ENCODE results near the gene ADH4. TPM values are rescaled to one million over a fixed set of nuclear protein-coding genes. Genes with fewer than 3 reads are reported as not detected.
A peak's percentile ranks its signal among the peaks of the same experiment; 100 is the strongest.
"Not testable (repeated sequence)": the region's sequence is repeated elsewhere in the genome, so short reads cannot be mapped to it uniquely, and the experiment has no call there.

Gene ADH4
- total RNA-seq, 4 donors from 2014 or later, result 1.6 to 4.1 TPM; not detected in 2

DNA sequence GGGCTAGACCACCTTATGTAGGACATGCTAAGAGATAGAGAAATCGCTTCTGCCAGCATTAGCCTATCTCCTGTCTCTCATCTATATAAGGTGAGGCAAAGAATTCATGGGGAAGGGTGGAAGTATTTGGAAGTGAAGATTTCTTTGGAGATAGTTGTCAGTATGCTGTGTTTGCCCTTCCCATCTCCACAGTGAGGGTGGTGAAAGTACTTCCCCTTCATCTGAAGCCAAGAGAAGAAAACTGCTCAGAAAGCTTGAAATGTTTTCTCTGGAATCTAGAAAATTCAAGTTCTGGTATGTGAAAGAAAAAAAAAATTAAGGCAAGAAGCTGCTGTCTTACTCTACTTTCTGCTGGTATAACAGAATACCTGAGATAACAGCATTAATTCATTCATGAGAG, 43.2 kb downstream of the ADH4 start:
- H3K27ac ChIP-seq, result no peak overlapping the region
- H3K36me3 ChIP-seq, result no peaks in the 10 kb centered on the region
- DNase-seq, result no peak
- H3K27me3 ChIP-seq, result no peaks in the 10 kb centered on the region
- no peaks in the 10 kb centered on the region for H3K9me3 ChIP-seq
- H3K4me1 ChIP-seq, result no peaks in the 10 kb centered on the region
- TF ChIP-seq, protein P1, sequence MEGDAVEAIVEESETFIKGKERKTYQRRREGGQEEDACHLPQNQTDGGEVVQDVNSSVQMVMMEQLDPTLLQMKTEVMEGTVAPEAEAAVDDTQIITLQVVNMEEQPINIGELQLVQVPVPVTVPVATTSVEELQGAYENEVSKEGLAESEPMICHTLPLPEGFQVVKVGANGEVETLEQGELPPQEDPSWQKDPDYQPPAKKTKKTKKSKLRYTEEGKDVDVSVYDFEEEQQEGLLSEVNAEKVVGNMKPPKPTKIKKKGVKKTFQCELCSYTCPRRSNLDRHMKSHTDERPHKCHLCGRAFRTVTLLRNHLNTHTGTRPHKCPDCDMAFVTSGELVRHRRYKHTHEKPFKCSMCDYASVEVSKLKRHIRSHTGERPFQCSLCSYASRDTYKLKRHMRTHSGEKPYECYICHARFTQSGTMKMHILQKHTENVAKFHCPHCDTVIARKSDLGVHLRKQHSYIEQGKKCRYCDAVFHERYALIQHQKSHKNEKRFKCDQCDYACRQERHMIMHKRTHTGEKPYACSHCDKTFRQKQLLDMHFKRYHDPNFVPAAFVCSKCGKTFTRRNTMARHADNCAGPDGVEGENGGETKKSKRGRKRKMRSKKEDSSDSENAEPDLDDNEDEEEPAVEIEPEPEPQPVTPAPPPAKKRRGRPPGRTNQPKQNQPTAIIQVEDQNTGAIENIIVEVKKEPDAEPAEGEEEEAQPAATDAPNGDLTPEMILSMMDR (IDR thresholded peaks at IDR 0.05), result no peak
- no peak for TF ChIP-seq POLR2A (IDR thresholded peaks at IDR 0.05)
- no peak overlapping the region for H3K4me3 ChIP-seq

- H3K27me3 ChIP-seq, DNase-seq, H3K36me3 ChIP-seq, H3K9me3 ChIP-seq, H3K4me3 ChIP-seq, H3K4me1 ChIP-seq, H3K27ac ChIP-seq: not testable (repeated sequence)
Observed at GRCh38 chr4:99099814-99100213, 44.3 kb downstream of the ADH4 start.

- no peak for TF ChIP-seq POLR2A (IDR thresholded peaks at IDR 0.05)
- TF ChIP-seq, protein P1 (IDR thresholded peaks at IDR 0.05), result no peak
- Histone ChIP-seq H3K27ac (no peak overlapping the region), H3K27me3 (no peaks in the 10 kb centered on the region), H3K9me3 (no peaks in the 10 kb centered on the region), H3K36me3 (no peaks in the 10 kb centered on the region), H3K4me1 (no peaks in the 10 kb centered on the region), H3K4me3 (no peak overlapping the region)
- no peak for DNase-seq
Observed at GRCh38 chr4:99099311-99099710, 44.8 kb downstream of the ADH4 start.

- H3K4me1 ChIP-seq, H3K27me3 ChIP-seq, H3K27ac ChIP-seq, DNase-seq, H3K36me3 ChIP-seq, H3K4me3 ChIP-seq, H3K9me3 ChIP-seq: not testable (repeated sequence)
Observed at GRCh38 chr4:99091841-99092240, 52.3 kb downstream of the ADH4 start.

DNA sequence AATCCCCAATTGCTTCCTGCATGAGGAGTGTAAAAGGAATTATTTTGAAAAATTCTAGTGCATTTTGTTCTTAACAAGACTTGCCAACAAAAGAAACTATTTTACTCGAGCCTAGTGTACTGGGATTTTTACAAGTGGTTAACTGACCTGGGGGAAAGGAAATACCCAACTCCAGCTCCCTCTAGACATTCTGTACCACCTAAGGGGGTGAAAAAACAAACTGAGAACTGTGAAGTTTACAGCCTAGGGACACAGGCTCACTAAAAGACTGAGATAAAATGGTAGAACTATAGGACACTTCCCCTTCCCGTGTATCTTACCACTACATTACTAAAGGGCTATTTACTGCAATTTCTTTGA, 52.9 kb downstream of the ADH4 start:
- no peak for TF ChIP-seq POLR2A (IDR thresholded peaks at IDR 0.05)
- TF ChIP-seq, protein P1 (IDR thresholded peaks at IDR 0.05), result no peak
- Histone ChIP-seq H3K27ac (peak overlapping the region in 1 of 4 donors; percentile 98), H3K4me3 (no peak overlapping the region), H3K9me3 (no peaks in the 10 kb centered on the region), H3K27me3 (no peaks in the 10 kb centered on the region), H3K4me1 (peaks cover 0 to 14% (median 0%) of the 10 kb centered on the region in 4 donors), H3K36me3 (no peaks in the 10 kb centered on the region)
- no peak for DNase-seq

- no peaks in the 10 kb centered on the region for H3K27me3 ChIP-seq
- H3K36me3 ChIP-seq, result peaks cover 0 to under 1% (median 0%) of the 10 kb centered on the region in 3 donors
- H3K27ac ChIP-seq, result peak overlapping the region in 1 of 4 donors; percentile 98
- TF ChIP-seq POLR2A (IDR thresholded peaks at IDR 0.05), result no peak
- TF ChIP-seq, protein P1 (IDR thresholded peaks at IDR 0.05), result no peak
- H3K4me3 ChIP-seq, result peak overlapping the region in 1 of 4 donors; percentile 56
- H3K4me1 ChIP-seq, result peaks cover 0 to 17% (median 0%) of the 10 kb centered on the region in 4 donors
- H3K9me3 ChIP-seq, result no peaks in the 10 kb centered on the region
- DNase-seq, result no peak
Observed at GRCh38 chr4:99090481-99091215, 53.4 kb downstream of the ADH4 start.
